GM12878 (cell line): Measurements from ENCODE around the gene AKR1B1. TPM values are rescaled to one million over a fixed set of nuclear protein-coding genes. Genes with fewer than 3 reads are reported as not detected.

Experiments used
- ATAC-seq: fragments of 200-7000 bp; cut with Tn5 transposase; 3 replicates; pipeline ENCODE4 v1.9.1; 2020; ENCODE audit warnings: mild to moderate bottlenecking, moderate library complexity
- BruUV-seq: library from RNA; stranded (reverse); fragments of 400-500 nt; replicated peaks from 2 replicates; lab custom pipeline; 2021; lab: Mats Ljungman, UMichigan
- CTCF ChIA-PET: fragments of 300-600 bp; sonication (Branson Sonifier 250); formaldehyde crosslinking; extraction: SDS; loops from one replicate; lab custom pipeline; 2021; ENCODE audit warnings: inconsistent platforms; lab: Yijun Ruan, JAX
- POLR2A ChIA-PET: fragments of 350-600 bp; formaldehyde crosslinking; extraction: SDS; loops from one replicate; lab custom pipeline; 2021; ENCODE audit warnings: inconsistent platforms; lab: Charles Lee
- RAD21 ChIA-PET: fragments of 300-600 bp; sonication (Branson Sonifier 250); formaldehyde crosslinking; loops from one replicate; lab custom pipeline; 2023; ENCODE audit warnings: antibody characterized with exemption; ENCODE audit not compliant: unreplicated experiment; lab: Charles Lee
- SMC1A ChIA-PET: fragments of 300-600 bp; sonication (Branson Sonifier 250); formaldehyde crosslinking; loops from one replicate; lab custom pipeline; 2023; ENCODE audit not compliant: unreplicated experiment, uncharacterized antibody; lab: Charles Lee
- DNase-seq: peaks from one replicate; pipeline ENCODE4 v3.0.0-alpha.2; 2011; ENCODE audit warnings: low read depth, low spot score
- FAIRE-seq: peaks from 3 replicates; lab custom pipeline; 2011; peaks lifted over from hg19 to GRCh38; lab: Jason Lieb, UNC
- H2AFZ ChIP-seq: 2 replicates; pipeline ENCODE4 v1.6.0; 2011; ENCODE audit warnings: low read depth, low read length, control low read depth; ENCODE audit not compliant: control insufficient read depth
- H3K27ac ChIP-seq: 2 replicates; pipeline ENCODE4 v1.5.1; 2011; ENCODE audit warnings: control low read depth; ENCODE audit not compliant: control insufficient read depth, insufficient read depth
- H3K27me3 ChIP-seq, 2 experiments: replicated peaks in 1 of 2; 2 replicates each; pipeline versions ENCODE4 v1.6.0 to v1.6.1; 2011; ENCODE audit warnings: low read length in 1 of 2; ENCODE audit not compliant: control insufficient read depth in 2 of 2, insufficient read depth in 2 of 2
- H3K36me3 ChIP-seq, 2 experiments: 2 replicates each; pipeline ENCODE4 v1.5.1; 2011; ENCODE audit warnings: low read length in 1 of 2; ENCODE audit not compliant: control insufficient read depth in 2 of 2, insufficient read depth in 2 of 2
- H3K4me1 ChIP-seq: 2 replicates; pipeline ENCODE4 v1.6.1; 2011; ENCODE audit warnings: mild to moderate bottlenecking, low read length, moderate library complexity, mixed read lengths; ENCODE audit not compliant: control insufficient read depth, insufficient read depth
- H3K4me2 ChIP-seq: 2 replicates; pipeline ENCODE4 v1.6.0; 2011; ENCODE audit warnings: control low read depth; ENCODE audit not compliant: control insufficient read depth, insufficient read depth
- H3K4me3 ChIP-seq: fragments of 200-600 bp; sonication (generic); 2 replicates; pipeline ENCODE4 v1.5.1; 2016
- H3K79me2 ChIP-seq: 2 replicates; pipeline ENCODE4 v1.6.0; 2011; ENCODE audit warnings: low read length; ENCODE audit not compliant: control insufficient read depth, insufficient read depth
- H3K9ac ChIP-seq: 2 replicates; pipeline ENCODE4 v1.8.0; 2011; ENCODE audit warnings: low read length, control low read depth, mixed read lengths; ENCODE audit not compliant: control insufficient read depth, insufficient read depth
- H3K9me3 ChIP-seq: replicated peaks from 3 replicates; pipeline ENCODE4 v1.5.1; 2011; ENCODE audit warnings: mild to moderate bottlenecking, low read length; ENCODE audit not compliant: control insufficient read depth, insufficient read depth
- H4K20me1 ChIP-seq: 2 replicates; pipeline ENCODE4 v1.6.0; 2011; ENCODE audit not compliant: control insufficient read depth, insufficient read depth
- CEBPB ChIP-seq, 2 experiments: fragments of 150-350 bp in 1 of 2; IDR thresholded peaks; 2 replicates each; pipeline ENCODE4 v1.6.1; 2012 to 2014; ENCODE audit warnings: low read depth in 2 of 2, low read length in 2 of 2, borderline replicate concordance in 1 of 2, inconsistent platforms in 1 of 2
- CHD1 ChIP-seq: IDR thresholded peaks from 2 replicates; pipeline ENCODE4 v1.6.1; 2012; ENCODE audit warnings: low read depth, low read length, improper control_type of control experiment
- CREB1 ChIP-seq: IDR thresholded peaks from 2 replicates; pipeline ENCODE4 v1.6.1; 2012; ENCODE audit warnings: low read depth, mild to moderate bottlenecking, inconsistent platforms
- IRF4 ChIP-seq: IDR thresholded peaks from 2 replicates; pipeline ENCODE4 v1.6.1; 2011; ENCODE audit warnings: low read depth, low read length
- NFXL1 ChIP-seq: fragments of 450-650 bp; IDR thresholded peaks from 2 replicates; pipeline ENCODE4 v1.6.1; 2017; ENCODE audit warnings: antibody characterized with exemption, mild to moderate bottlenecking, borderline replicate concordance
- NFYA ChIP-seq: IDR thresholded peaks from 2 replicates; pipeline ENCODE4 v1.6.1; 2011; ENCODE audit warnings: low read depth, mild to moderate bottlenecking, low read length, improper control_type of control experiment, borderline replicate concordance
- PBX3 ChIP-seq: IDR thresholded peaks from 2 replicates; pipeline ENCODE4 v1.6.1; 2011; ENCODE audit warnings: mild to moderate bottlenecking, low read depth, low read length, moderate library complexity; ENCODE audit not compliant: insufficient replicate concordance
- RFX5 ChIP-seq: IDR thresholded peaks from 2 replicates; pipeline ENCODE4 v1.6.1; 2011; ENCODE audit warnings: low read depth, low read length, improper control_type of control experiment
- SMARCA5 ChIP-seq: fragments of 450-650 bp; IDR thresholded peaks from 2 replicates; pipeline ENCODE4 v1.6.1; 2017; ENCODE audit warnings: mild to moderate bottlenecking
- STAT3 ChIP-seq: IDR thresholded peaks from 2 replicates; pipeline ENCODE4 v1.6.1; 2011; ENCODE audit warnings: low read depth, low read length, improper control_type of control experiment
- TBL1XR1 ChIP-seq: IDR thresholded peaks from 2 replicates; pipeline ENCODE4 v1.6.1; 2012; ENCODE audit warnings: low read depth, low read length, improper control_type of control experiment
- WGBS: methylation state at CpG from one replicate; pipeline ENCODE4 v1.1.6; 2016; ENCODE audit warnings: low lambda C conversion rate; ENCODE audit not compliant: insufficient replicate concordance, insufficient coverage; ENCODE audit errors: missing lambda C conversion rate; 5-methylcytosine and 5-hydroxymethylcytosine counted together
- in situ Hi-C: fragments of 300-500 bp; cut with MboI; formaldehyde crosslinking; loops from 9 replicates; pipeline ENCODE4 v1.14.3; 2018; ENCODE audit warnings: mixed read lengths
- intact Hi-C: fragments of 100-400 bp; cut with micrococcal nuclease; formaldehyde crosslinking; loops from one replicate; pipeline ENCODE4 v1.14.2; 2022; ENCODE audit not compliant: unreplicated experiment
- polyA plus RNA-seq, 11 experiments: library from polyadenylated mRNA; depleted of rRNA in 4 of 11; unstranded in 6 of 11; stranded (reverse) in 5 of 11; fragments of >200 nt; fragmentation: Nextera tagmentation in 4 of 11; fragmentation: Illumina TruSeq in 1 of 11; extraction: Ambion mirVana in 4 of 11; extraction: Trizol in 1 of 11; gene quantifications; 1 replicate in 1 of 11; 2 replicates in 10 of 11; pipeline versions ENCODE4 v1.2.1 to v1.2.3, GENCODE V29; 2011 to 2016; ENCODE audit warnings: inconsistent platforms in 2 of 11, missing spikeins in 2 of 11, low read depth in 1 of 11
- total RNA-seq, 4 experiments: library from RNA; depleted of rRNA in 3 of 4; stranded (reverse); fragments of >200 nt in 3 of 4; fragmentation: Illumina TruSeq in 1 of 4; extraction: Trizol in 1 of 4; gene quantifications; 2 replicates each; pipeline versions ENCODE4 v1.2.1 to v1.2.3, GENCODE V29; 2013 to 2021
- TF ChIP-seq, protein P1 (sequence below): IDR thresholded peaks from 2 replicates; pipeline ENCODE4 v1.6.1; 2012; ENCODE audit warnings: low read length, inconsistent platforms

The AKR1B1 gene
- total and polyA plus RNA-seq, 10 of the 15 experiments (the other 5 are each of a cell fraction or from before 2014, with no cell fraction given): 40.4 to 252 (median 156) TPM

- TF ChIP-seq, protein P1, sequence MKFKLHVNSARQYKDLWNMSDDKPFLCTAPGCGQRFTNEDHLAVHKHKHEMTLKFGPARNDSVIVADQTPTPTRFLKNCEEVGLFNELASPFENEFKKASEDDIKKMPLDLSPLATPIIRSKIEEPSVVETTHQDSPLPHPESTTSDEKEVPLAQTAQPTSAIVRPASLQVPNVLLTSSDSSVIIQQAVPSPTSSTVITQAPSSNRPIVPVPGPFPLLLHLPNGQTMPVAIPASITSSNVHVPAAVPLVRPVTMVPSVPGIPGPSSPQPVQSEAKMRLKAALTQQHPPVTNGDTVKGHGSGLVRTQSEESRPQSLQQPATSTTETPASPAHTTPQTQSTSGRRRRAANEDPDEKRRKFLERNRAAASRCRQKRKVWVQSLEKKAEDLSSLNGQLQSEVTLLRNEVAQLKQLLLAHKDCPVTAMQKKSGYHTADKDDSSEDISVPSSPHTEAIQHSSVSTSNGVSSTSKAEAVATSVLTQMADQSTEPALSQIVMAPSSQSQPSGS: no peak
- no peak for TF ChIP-seq CHD1
These were observed 44.8 kb downstream of the AKR1B1 start (continued) for GRCh38 chr7:134414109-134414508.

- Histone ChIP-seq H3K4me2 (no peak overlapping the region), H3K27ac (no peak overlapping the region), H3K79me2 (no peaks in the 10 kb centered on the region), H3K9ac (no peak overlapping the region), H3K36me3 (no peaks in the 10 kb centered on the region), H3K4me1 (no peaks in the 10 kb centered on the region), H3K4me3 (no peak overlapping the region), H3K27me3 (no peaks in the 10 kb centered on the region), H2AFZ (no peak overlapping the region), H4K20me1 (no peaks in the 10 kb centered on the region), H3K9me3 (peaks cover 2% of the 10 kb centered on the region; the same call in 1 of the 3 replicates)
- ChIA-PET CTCF (no interaction called here), SMC1A (no interaction called here), POLR2A (no interaction called here), RAD21 (no interaction called here)
- intact Hi-C loops (no loop called here), in situ Hi-C loops (no loop called here)
- ATAC-seq (no peak), FAIRE-seq (no peak), DNase-seq (no peak)
- no peak for TF ChIP-seq SMARCA5
- no peak for TF ChIP-seq IRF4
- no peak for TF ChIP-seq RFX5
- TF ChIP-seq NFYA: no peak
- no peak for TF ChIP-seq CEBPB (IDR thresholded peaks at IDR 0.05; ENCODE audit: borderline replicate concordance in 1 of 2, low read depth in 2 of 2, low read length in 2 of 2)
- no peak for TF ChIP-seq TBL1XR1
- TF ChIP-seq PBX3: no peak
- no peak for TF ChIP-seq STAT3
- TF ChIP-seq CREB1: no peak
- TF ChIP-seq NFXL1: no peak
- BruUV-seq: no TSS peak
- 33% methylated on average over 3 of the region's 3 CpGs for WGBS
These were observed 51.6 kb downstream of the AKR1B1 start for GRCh38 chr7:134407311-134407710.
